H1 (cell line): ENCODE results near the gene CCDC73. TPM values are rescaled to one million over a fixed set of nuclear protein-coding genes. Genes with fewer than 3 reads are reported as not detected.

Source experiments
- CTCF ChIA-PET: fragments of 300-600 bp; sonication (Branson Sonifier 250); formaldehyde crosslinking; loops from one replicate; lab custom pipeline; 2021; ENCODE audit not compliant: partially characterized antibody; lab: Charles Lee
- POLR2A ChIA-PET: fragments of 300-600 bp; sonication (Branson Sonifier 250); formaldehyde crosslinking; loops from one replicate; lab custom pipeline; 2021; ENCODE audit warnings: inconsistent platforms; ENCODE audit not compliant: partially characterized antibody; lab: Charles Lee
- DNase-seq, 2 experiments: peaks; one replicate each; pipeline versions ENCODE4 v3.0.0 to v3.0.0-alpha.2; 2010 to 2022; ENCODE audit warnings: low spot score in 2 of 2, low read depth in 1 of 2, mixed read lengths in 1 of 2
- FAIRE-seq: peaks from 2 replicates; lab custom pipeline; 2011; peaks lifted over from hg19 to GRCh38; lab: Jason Lieb, UNC
- H2AFZ ChIP-seq: 2 replicates; pipeline ENCODE4 v1.8.1; 2012; ENCODE audit warnings: low read length, inconsistent platforms
- H2AK5ac ChIP-seq: 2 replicates; pipeline ENCODE4 v1.6.1; 2013; ENCODE audit warnings: low read depth, low read length
- H2BK120ac ChIP-seq: replicated peaks from 2 replicates; pipeline ENCODE3; 2013; ENCODE audit warnings: low read depth, low read length, inconsistent platforms
- H2BK12ac ChIP-seq: 2 replicates; pipeline ENCODE4 v1.6.1; 2013; ENCODE audit warnings: low read depth, low read length
- H2BK15ac ChIP-seq: 2 replicates; pipeline ENCODE4 v1.6.1; 2013; ENCODE audit warnings: low read length
- H2BK20ac ChIP-seq: 2 replicates; pipeline ENCODE4 v1.6.1; 2013; ENCODE audit warnings: low read length
- H2BK5ac ChIP-seq: 2 replicates; pipeline ENCODE4 v1.6.1; 2013; ENCODE audit warnings: low read depth, low read length
- H3K14ac ChIP-seq: 2 replicates; pipeline ENCODE4 v1.6.1; 2013; ENCODE audit warnings: inconsistent platforms; ENCODE audit not compliant: insufficient read length
- H3K18ac ChIP-seq: 2 replicates; pipeline ENCODE4 v1.6.1; 2013; ENCODE audit warnings: low read length; ENCODE audit errors: extremely low read depth
- H3K23ac ChIP-seq: 2 replicates; pipeline ENCODE4 v1.6.1; 2013; ENCODE audit warnings: inconsistent platforms; ENCODE audit not compliant: insufficient read length
- H3K23me2 ChIP-seq: 2 replicates; pipeline ENCODE4 v1.6.1; 2013; ENCODE audit warnings: low read depth, low read length
- H3K27ac ChIP-seq: 2 replicates; pipeline ENCODE4 v1.6.1; 2011; ENCODE audit warnings: low read depth, low read length, inconsistent platforms
- H3K27me3 ChIP-seq, 4 experiments: replicated peaks in 1 of 4; 1 replicate in 1 of 4; 2 replicates in 3 of 4; pipeline versions ENCODE4 v1.6.1 to v1.8.1; 2011 to 2013; ENCODE audit warnings: low read length in 3 of 4, mild to moderate bottlenecking in 3 of 4, inconsistent platforms in 2 of 4, mixed read lengths in 2 of 4, moderate library complexity in 1 of 4; ENCODE audit not compliant: control insufficient read depth in 3 of 4, insufficient read depth in 3 of 4; ENCODE audit errors: extremely low read depth in 1 of 4
- H3K36me3 ChIP-seq, 4 experiments: 2 replicates each; pipeline versions ENCODE4 v1.6.1 to v1.8.1; 2011 to 2013; ENCODE audit warnings: mild to moderate bottlenecking in 4 of 4, low read length in 3 of 4, moderate library complexity in 2 of 4, control low read depth in 1 of 4, inconsistent platforms in 1 of 4; ENCODE audit not compliant: insufficient read depth in 4 of 4, control insufficient read depth in 2 of 4
- H3K4ac ChIP-seq: replicated peaks from 2 replicates; pipeline ENCODE3; 2013; ENCODE audit warnings: low read length, low read depth, mixed read lengths, inconsistent platforms; ENCODE audit not compliant: insufficient read length
- H3K4me1 ChIP-seq, 4 experiments: replicated peaks in 1 of 4; 1 replicate in 1 of 4; 2 replicates in 3 of 4; pipeline versions ENCODE4 v1.6.1 to v1.8.1; 2011 to 2013; ENCODE audit warnings: low read length in 3 of 4, inconsistent platforms in 2 of 4, mixed read lengths in 1 of 4; ENCODE audit not compliant: insufficient read depth in 4 of 4, control insufficient read depth in 3 of 4
- H3K4me2 ChIP-seq, 2 experiments: 2 replicates each; pipeline versions ENCODE4 v1.6.1 to v1.8.1; 2011 to 2013; ENCODE audit warnings: low read depth in 2 of 2, low read length in 2 of 2, control low read depth in 1 of 2, inconsistent platforms in 1 of 2, mild to moderate bottlenecking in 1 of 2; ENCODE audit not compliant: insufficient read depth in 1 of 2
- H3K4me3 ChIP-seq, 4 experiments: fragments of 200-600, 300-600 bp in 1 of 4; sonication (generic), shearing (Covaris generic), sonication (Bioruptor Twin) in 1 of 4; 2 replicates each; pipeline versions ENCODE4 v1.5.1 to v1.8.1; 2011 to 2016; ENCODE audit warnings: low read length in 4 of 4, low read depth in 3 of 4, control low read depth in 2 of 4, inconsistent platforms in 2 of 4, mild to moderate bottlenecking in 2 of 4, mixed read lengths in 1 of 4, moderate library complexity in 1 of 4; ENCODE audit not compliant: insufficient read depth in 2 of 4; ENCODE audit errors: extremely low read depth in 1 of 4
- H3K56ac ChIP-seq: replicated peaks from 2 replicates; pipeline ENCODE3; 2013; ENCODE audit warnings: low read depth, mild to moderate bottlenecking, mixed read lengths, low read length, inconsistent platforms; ENCODE audit not compliant: insufficient read length
- H3K79me1 ChIP-seq: 2 replicates; pipeline ENCODE4 v1.6.1; 2013; ENCODE audit warnings: low read depth, low read length, control low read depth
- H3K79me2 ChIP-seq, 2 experiments: 2 replicates each; pipeline versions ENCODE4 v1.6.1 to v1.8.1; 2012 to 2013; ENCODE audit warnings: low read length in 2 of 2, mild to moderate bottlenecking in 2 of 2, inconsistent platforms in 1 of 2; ENCODE audit not compliant: insufficient read depth in 2 of 2, control insufficient read depth in 1 of 2
- H3K9ac ChIP-seq, 4 experiments: replicated peaks in 1 of 4; 1 replicate in 1 of 4; 2 replicates in 3 of 4; pipeline versions ENCODE4 v1.6.1 to v1.8.1; 2011 to 2013; ENCODE audit warnings: low read depth in 3 of 4, low read length in 3 of 4, control low read depth in 2 of 4, mild to moderate bottlenecking in 2 of 4, moderate library complexity in 2 of 4, inconsistent platforms in 1 of 4; ENCODE audit errors: extremely low read depth in 1 of 4
- H3K9me3 ChIP-seq, 2 experiments: 2 replicates each; pipeline versions ENCODE4 v1.6.1 to v1.8.1; 2012 to 2013; ENCODE audit warnings: mild to moderate bottlenecking in 2 of 2, moderate library complexity in 2 of 2, control low read depth in 1 of 2, inconsistent platforms in 1 of 2, low read depth in 1 of 2, low read length in 1 of 2, mixed read lengths in 1 of 2; ENCODE audit not compliant: insufficient read depth in 2 of 2
- H4K20me1 ChIP-seq, 2 experiments: replicated peaks in 1 of 2; 2 replicates each; pipeline versions ENCODE3 to v1.8.1; 2011 to 2013; ENCODE audit warnings: inconsistent platforms in 2 of 2, low read length in 2 of 2, mild to moderate bottlenecking in 1 of 2; ENCODE audit not compliant: insufficient read depth in 2 of 2, control insufficient read depth in 1 of 2
- H4K5ac ChIP-seq: 2 replicates; pipeline ENCODE4 v1.6.1; 2013; ENCODE audit warnings: low read length, low read depth, mixed read lengths, inconsistent platforms; ENCODE audit not compliant: insufficient read length
- H4K8ac ChIP-seq: 2 replicates; pipeline ENCODE4 v1.8.0; 2013; ENCODE audit warnings: mild to moderate bottlenecking, moderate library complexity, low read length, inconsistent platforms; ENCODE audit not compliant: insufficient read depth; ENCODE audit errors: extremely low read depth
- H4K91ac ChIP-seq: replicated peaks from 2 replicates; pipeline ENCODE3; 2013; ENCODE audit warnings: low read length, mixed read lengths, inconsistent platforms; ENCODE audit not compliant: insufficient read length
- CHD2 ChIP-seq: IDR thresholded peaks from 2 replicates; pipeline ENCODE4 v1.6.1; 2012; ENCODE audit warnings: low read length, improper control_type of control experiment
- CTBP2 ChIP-seq: IDR thresholded peaks from 2 replicates; pipeline ENCODE4 v1.7.0; 2011; ENCODE audit warnings: borderline replicate concordance, mild to moderate bottlenecking, moderate library complexity, mixed read lengths, low read length; ENCODE audit not compliant: insufficient read depth, insufficient read length
- EP300 ChIP-seq, 2 experiments: IDR thresholded peaks; 1 replicate in 1 of 2; 2 replicates in 1 of 2; pipeline ENCODE4 v1.6.1; 2011 to 2012; ENCODE audit warnings: low read depth in 2 of 2, low read length in 2 of 2, mild to moderate bottlenecking in 2 of 2, borderline replicate concordance in 1 of 2, inconsistent platforms in 1 of 2, moderate library complexity in 1 of 2
- GTF2F1 ChIP-seq: IDR thresholded peaks from 2 replicates; pipeline ENCODE4 v1.6.1; 2012; ENCODE audit warnings: low read depth, low read length, improper control_type of control experiment, borderline replicate concordance
- KDM1A ChIP-seq: fragments of 200-600, 300-600 bp; sonication (generic); IDR thresholded peaks from 2 replicates; pipeline ENCODE4 v1.7.1; 2016; ENCODE audit warnings: mild to moderate bottlenecking, low read length, borderline replicate concordance
- NANOG ChIP-seq: IDR thresholded peaks from 2 replicates; pipeline ENCODE4 v1.6.1; 2011; ENCODE audit warnings: low read length, low read depth, mild to moderate bottlenecking, inconsistent platforms; ENCODE audit not compliant: insufficient read depth, poor library complexity, severe bottlenecking
- RXRA ChIP-seq: IDR thresholded peaks from 2 replicates; pipeline ENCODE4 v1.6.1; 2011; ENCODE audit warnings: low read depth, mild to moderate bottlenecking, low read length, moderate library complexity; ENCODE audit not compliant: insufficient read depth
- SP1 ChIP-seq: IDR thresholded peaks from 2 replicates; pipeline ENCODE4 v1.6.1; 2011; ENCODE audit warnings: low read depth, low read length
- TAF7 ChIP-seq: optimal IDR thresholded peaks from 2 replicates; pipeline ENCODE3; 2011; ENCODE audit warnings: low read depth, mild to moderate bottlenecking, inconsistent platforms, low read length, moderate library complexity, borderline replicate concordance
- TEAD4 ChIP-seq: IDR thresholded peaks from 2 replicates; pipeline ENCODE4 v1.6.1; 2012; ENCODE audit warnings: low read depth, low read length, inconsistent platforms, mixed read lengths
- USF2 ChIP-seq: IDR thresholded peaks from 2 replicates; pipeline ENCODE4 v1.6.1; 2011; ENCODE audit warnings: low read length, improper control_type of control experiment
- WGBS, 2 experiments: shearing (Covaris generic) in 1 of 2; methylation state at CpG; one replicate each; pipeline versions ENCODE4 v1.1.6 to v1.1.7; 2013 to 2015; ENCODE audit warnings: low lambda C conversion rate in 2 of 2, mixed read lengths in 2 of 2, inconsistent platforms in 1 of 2, low coverage in 1 of 2, missing lambda C conversion rate in 1 of 2; ENCODE audit not compliant: insufficient replicate concordance in 2 of 2, insufficient coverage in 1 of 2, insufficient read length in 1 of 2; ENCODE audit errors: extremely low coverage in 1 of 2, missing lambda C conversion rate in 1 of 2; 5-methylcytosine and 5-hydroxymethylcytosine counted together
- polyA plus RNA-seq, 7 experiments: library from polyadenylated mRNA; depleted of rRNA in 3 of 7; stranded (reverse) in 5 of 7; unstranded in 2 of 7; fragments of >200 nt in 5 of 7; fragments of 200-250 nt in 2 of 7; gene quantifications; 1 replicate in 5 of 7; 2 replicates in 1 of 7; 4 replicates in 1 of 7; pipeline versions ENCODE4 v1.2.1 to v1.2.3, GENCODE V29; 2011 to 2013; ENCODE audit warnings: missing spikeins in 2 of 7, mixed read lengths in 2 of 7
- total RNA-seq: library from RNA; stranded (reverse); fragmentation: NEBNext Ultra II Directional; extraction: Animal tissue kit (Norgen Biotek cat#: 25700); gene quantifications from 2 replicates; pipeline ENCODE4 v1.2.1, GENCODE V29; 2021

CCDC73 gene
- total and polyA plus RNA-seq, 2 of the 8 experiments (the other 6 are each of a cell fraction or from before 2014, with no cell fraction given) = not detected

- H3K23ac ChIP-seq = no peak overlapping the region
- H3K4ac ChIP-seq = no peak overlapping the region
- no peaks in the 10 kb centered on the region for H3K36me3 ChIP-seq
- no peak overlapping the region for H3K4me2 ChIP-seq
- H4K8ac ChIP-seq = no peak overlapping the region
- no peak overlapping the region for H3K18ac ChIP-seq
- H2BK20ac ChIP-seq = no peak overlapping the region
- POLR2A ChIA-PET = no interaction called here
- H3K27ac ChIP-seq = no peak overlapping the region
- no peak overlapping the region for H2AFZ ChIP-seq
- H4K20me1 ChIP-seq = no peaks in the 10 kb centered on the region
- H3K4me3 ChIP-seq = no peak overlapping the region
- no peak overlapping the region for H2BK120ac ChIP-seq
- no peaks in the 10 kb centered on the region for H3K79me1 ChIP-seq
- no peak overlapping the region for H2BK5ac ChIP-seq
- no peaks in the 10 kb centered on the region for H3K9me3 ChIP-seq
- H4K91ac ChIP-seq = no peak overlapping the region
- H3K23me2 ChIP-seq = no peaks in the 10 kb centered on the region
- DNase-seq (no peak), FAIRE-seq (no peak)
- H3K27me3 ChIP-seq = no peaks in the 10 kb centered on the region
- no peaks in the 10 kb centered on the region for H3K79me2 ChIP-seq
- H2AK5ac ChIP-seq = no peak overlapping the region
- CTCF ChIA-PET = interaction anchor here (0.6 to 2.8 kb wide), 2 partner anchors 7 to 332 kb away, joined by 3 to 13 read pairs; partner anchors contain the start of gene TCP11L1
- no peak overlapping the region for H3K9ac ChIP-seq
- 77% methylated on average over 7 of the region's 7 CpGs; no CpG with 5 or more reads in 1 of the 2 experiments for WGBS, 2 experiments
- no peak overlapping the region for H3K14ac ChIP-seq
- H2BK15ac ChIP-seq = no peak overlapping the region
- peaks cover 0 to 2% (median 0%) of the 10 kb centered on the region in 4 experiments; a peak in 2 of 7 replicates for H3K4me1 ChIP-seq
- H4K5ac ChIP-seq = no peak overlapping the region
- no peak overlapping the region for H3K56ac ChIP-seq
- no peak overlapping the region for H2BK12ac ChIP-seq
- no peak for TF ChIP-seq SP1
- no peak for TF ChIP-seq GTF2F1
- TF ChIP-seq CTBP2 = no peak
- TF ChIP-seq EP300 (IDR thresholded peaks at IDR 0.05; ENCODE audit: borderline replicate concordance in 1 of 2, low read depth in 2 of 2, low read length in 2 of 2) = no peak
- no peak for TF ChIP-seq NANOG
- no peak for TF ChIP-seq USF2
- no peak for TF ChIP-seq KDM1A
- no peak for TF ChIP-seq RXRA
- TF ChIP-seq CHD2 = no peak
- TF ChIP-seq TEAD4 = no peak
- no peak for TF ChIP-seq TAF7
These were observed 87.3 kb downstream of the CCDC73 start for GRCh38 chr11:32706985-32707741.
